NCI-H510A treated with DMSO at 0.1 percent for 48 hours (cell line): ENCODE data around the gene RBFOX2.
A peak's percentile ranks its signal among the peaks of the same experiment; 100 is the strongest.
"Not testable (repeated sequence)": the region's sequence is repeated elsewhere in the genome, so short reads cannot be mapped to it uniquely, and the experiment has no call there.

Experiments
- DNase-seq: peaks from one replicate; lab custom pipeline; 2025; lab: John Stamatoyannopoulos, UW

Gene RBFOX2

DNA sequence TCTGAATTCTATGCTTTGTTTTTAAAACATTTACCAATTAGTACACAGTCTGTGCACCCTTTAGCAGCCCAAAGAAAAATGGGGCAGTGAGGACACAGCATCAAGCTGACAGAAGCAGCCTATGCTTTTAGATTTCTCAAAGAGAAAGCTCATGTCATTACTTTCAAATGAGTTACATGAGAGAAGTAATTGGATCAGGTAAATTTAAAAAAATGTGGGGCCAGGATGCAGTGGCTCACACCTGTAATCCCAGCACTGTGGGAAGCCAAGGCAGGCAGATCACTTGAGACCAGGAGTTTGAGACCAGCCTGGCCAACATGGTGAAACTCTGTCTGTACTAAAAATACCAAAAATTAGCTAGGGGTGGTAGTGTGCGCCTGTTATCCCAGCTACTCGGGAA is 253.3 kb downstream of the RBFOX2 start:
- no peak for DNase-seq

DNA sequence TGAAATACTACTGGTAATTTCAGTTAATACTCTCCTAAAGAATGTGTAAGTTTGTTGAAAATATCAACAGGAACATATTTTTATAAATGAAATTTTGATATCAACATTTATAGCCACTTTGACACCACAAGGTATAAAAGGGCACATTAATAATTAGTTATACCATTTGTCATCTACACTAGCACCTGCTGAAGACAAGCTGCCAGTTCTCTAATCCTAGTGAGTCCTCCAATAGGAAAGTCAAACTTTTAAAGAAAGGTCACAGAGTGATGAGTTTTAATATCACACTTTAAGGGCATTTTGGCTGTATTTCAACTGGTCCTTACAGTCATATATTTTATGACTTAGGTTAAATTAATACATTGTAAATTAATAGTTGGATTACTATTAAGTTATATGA is 258.6 kb downstream of the RBFOX2 start:
- no peak for DNase-seq

DNA sequence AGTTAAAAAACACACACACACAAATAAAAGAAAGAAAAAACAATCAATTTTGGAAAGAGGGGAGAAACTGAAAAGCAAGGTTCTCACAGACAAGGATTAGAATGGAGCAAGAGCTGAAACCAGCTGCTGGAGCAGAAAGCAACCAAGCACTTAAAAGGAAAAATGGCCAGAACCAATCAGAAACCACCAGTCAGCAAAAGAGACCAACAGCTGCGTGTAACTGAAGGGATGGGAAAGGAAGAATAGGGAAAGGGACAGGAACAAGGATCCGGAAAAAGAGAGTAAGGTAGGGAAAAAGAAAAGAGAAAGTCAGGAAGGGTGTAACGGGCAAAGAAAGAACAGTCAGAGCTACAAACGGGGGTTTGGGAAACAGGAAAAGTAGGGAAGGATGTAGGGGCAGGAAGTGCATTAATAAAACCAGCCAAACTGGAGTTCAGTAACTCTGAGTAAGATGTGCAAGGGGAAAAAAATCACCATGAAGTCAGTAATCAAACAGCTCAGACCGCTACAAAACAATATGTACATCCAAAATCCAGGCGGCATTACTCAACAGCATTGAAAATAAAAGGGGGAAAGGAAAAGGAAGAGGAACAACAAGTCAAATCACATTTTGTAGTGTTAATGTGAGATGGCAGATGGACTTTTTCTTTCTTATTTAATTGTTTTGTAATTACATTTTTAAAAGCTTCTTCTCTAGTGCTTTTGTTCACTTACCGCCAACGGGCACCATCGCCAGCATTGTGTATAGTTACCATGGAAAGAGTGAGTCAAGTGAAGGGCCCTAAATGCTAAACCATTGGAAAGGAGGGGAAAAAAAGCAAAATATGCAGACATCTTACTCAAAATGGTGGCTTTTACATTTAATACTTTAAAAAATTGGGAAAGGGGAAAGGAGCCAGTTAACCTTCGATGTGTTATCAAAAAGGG is 261.7 kb downstream of the RBFOX2 start:
- DNase-seq = peak; percentile 36

DNA sequence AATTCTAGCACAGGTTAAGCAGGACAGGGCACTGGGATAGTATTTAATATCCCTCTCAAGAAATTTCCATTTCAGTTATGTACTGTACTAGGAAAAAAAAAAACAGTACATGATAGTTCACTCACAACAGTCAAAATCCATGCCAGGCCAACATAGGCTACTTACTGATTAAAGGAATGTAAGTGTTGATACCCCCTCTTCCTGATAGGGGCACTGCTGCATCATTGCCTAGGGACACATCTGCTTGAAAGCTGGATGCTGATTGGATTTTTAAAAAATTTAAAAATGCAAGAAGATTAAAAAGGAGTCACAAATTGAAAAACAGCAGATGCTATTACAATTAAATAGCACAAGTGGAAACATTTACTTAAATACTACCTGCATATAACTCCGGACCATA is 267.6 kb downstream of the RBFOX2 start:
- no peak for DNase-seq

DNA sequence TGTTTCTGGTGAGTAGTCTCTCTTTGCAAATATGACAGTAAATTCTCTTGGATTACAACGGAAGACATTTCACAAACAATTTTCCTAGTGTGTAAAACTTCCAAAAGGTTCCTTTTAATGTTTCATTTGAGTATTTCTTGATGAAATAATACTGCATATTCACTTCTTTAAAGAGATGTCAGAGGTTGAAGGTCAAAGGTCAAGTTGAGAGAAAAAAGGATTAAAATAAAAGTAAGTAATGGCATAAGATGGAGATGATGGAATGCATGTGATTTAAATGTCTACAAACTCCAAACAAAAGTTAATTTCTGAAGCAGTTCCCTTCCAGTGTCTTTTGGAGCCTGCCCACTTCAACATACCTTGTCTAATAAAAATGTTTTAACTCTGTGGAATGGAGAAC is 270.2 kb downstream of the RBFOX2 start:
- DNase-seq = no peak

DNA sequence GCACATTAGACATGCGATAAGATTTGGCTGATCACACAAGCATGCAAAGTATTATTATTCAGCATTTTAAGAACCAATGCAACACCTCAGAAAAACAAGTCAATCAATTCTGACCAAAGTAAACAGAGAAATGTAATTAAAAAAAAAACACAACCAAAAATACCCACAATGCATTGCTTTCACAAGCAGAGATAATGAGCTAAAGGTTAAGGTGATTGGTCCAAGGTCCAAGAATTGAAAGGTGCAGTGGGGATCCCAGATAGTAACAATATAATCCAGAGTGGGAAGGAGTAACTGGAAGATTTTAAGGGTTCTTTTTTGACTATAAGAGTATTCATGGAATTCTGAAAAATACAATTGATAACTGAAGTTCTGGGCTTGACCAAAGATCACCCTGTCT is 271.9 kb downstream of the RBFOX2 start:
- no peak for DNase-seq

DNA sequence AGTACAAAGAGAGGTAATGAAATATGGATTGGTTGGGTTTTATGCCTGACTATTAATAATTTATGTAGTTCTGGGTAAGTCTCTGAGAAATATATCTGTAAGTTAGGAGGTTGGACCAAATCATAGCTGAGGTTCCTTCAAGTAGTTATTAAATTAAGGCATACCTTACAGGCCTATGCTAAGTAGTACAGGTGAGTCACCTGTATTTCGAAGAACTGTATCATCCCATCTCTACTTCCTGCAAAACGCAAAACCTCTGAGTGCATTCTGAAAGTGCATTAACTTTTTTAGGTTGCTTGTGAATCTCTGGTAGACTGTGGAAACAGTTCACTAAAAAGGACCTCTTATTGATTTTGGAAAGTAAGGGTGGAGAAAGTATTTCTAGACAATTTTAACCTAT is 273.9 kb downstream of the RBFOX2 start:
- DNase-seq = no peak

DNA sequence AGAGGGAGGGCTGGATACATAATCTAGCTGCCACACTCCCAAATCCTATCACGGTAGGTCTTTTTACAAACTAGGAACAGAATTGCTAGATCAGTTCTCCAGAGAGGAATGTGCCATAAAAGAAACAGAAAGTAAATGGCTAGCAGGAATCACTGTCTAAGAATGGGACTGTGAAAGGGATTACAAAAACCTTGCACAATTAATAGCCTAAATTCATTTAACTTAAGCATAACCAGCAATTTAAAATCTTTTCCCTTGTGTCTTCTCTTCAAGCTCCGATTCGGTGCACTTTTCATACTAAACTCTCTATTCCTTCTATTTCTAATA is 275.8 kb downstream of the RBFOX2 start:
- DNase-seq = no peak

DNA sequence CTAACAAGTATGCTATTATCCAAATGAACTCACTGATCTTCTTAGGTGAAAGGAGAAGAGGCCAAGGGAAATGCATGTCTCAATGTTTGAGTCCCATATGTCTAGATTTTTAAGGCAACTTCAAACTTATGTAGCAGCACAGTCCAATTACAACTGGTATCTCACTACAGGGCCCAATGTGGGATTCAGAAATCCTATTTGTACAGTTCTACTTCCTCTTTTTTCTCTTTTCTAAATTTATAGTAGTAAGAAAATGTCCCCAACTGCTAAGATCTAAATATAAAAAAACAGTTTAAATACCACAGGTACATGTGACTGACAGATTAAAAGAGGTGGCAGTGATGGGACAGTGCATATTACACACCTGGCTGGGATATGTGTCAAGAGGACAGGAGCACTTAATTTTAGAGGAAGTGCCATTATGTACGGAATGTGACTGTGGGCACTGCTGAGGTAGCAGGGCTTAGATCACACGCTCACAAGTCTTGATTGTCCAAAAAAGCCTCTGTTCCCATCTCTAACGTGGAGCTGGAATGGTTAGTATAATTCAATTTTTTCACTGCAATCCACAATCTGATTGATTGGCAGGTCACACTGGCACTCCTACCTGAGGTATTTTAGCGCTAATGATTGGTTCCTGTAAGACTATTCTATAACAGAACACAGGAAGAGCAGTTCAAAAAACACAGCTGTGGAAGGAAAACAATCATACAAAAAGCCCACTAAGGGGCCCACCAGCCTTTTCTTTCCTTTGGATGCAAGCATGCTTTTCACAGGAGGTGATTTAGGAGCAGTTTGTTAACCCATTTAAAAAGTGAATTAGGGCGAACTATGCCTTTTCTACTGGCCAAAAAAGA is 276.4 kb downstream of the RBFOX2 start:
- DNase-seq = no peak

DNA sequence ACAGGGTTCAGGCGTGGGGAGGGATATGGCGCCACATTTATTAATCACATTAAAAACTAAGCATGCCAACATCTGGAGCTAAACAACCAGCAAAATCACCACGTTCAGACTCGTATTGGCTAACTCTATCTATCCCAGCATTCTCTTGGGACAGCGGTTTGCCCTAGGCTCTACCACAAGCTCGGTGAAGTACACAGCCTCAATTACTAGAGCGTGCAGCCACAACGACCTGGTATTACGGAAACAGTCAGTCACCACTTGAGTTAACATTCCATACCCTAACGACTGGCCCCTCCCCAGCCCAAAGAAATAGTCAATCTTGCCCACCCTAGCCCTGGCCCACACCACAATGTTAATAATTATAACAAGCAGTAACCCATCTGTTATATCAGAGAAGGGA is 278.8 kb downstream of the RBFOX2 start:
- DNase-seq = no peak

DNA sequence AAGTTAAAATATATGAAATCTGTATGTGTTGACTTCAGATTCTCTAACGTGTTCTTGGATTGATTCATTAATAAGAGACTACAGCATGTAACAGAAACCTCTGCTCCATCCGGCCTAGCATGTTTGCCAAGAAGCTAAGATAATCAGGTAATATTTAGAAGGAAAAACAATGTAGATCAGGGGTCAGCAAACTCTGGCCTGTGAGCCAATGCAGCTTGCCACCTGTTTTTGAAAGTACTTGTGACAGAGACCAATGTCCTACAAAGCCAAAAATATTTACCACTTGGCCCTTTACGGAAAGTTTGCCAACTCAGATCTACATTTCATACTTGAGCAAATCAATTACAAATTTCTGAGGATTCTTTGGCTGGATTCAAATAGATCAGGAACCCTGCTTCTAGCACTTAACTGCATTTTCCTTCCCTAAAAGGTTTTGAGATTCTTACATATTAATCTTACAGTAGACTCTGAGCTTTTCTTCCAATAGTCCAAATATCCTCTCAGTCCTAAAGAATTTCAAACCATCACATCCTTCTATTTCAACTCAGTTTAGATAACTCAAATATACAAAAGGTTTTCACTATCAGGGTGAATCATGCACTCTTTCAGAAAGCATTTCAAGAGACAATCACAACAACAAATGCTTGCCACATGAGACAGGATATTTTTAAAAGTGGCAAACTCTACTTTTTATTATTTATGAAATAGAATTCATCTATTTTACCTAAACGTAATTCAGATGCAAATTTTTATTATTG is 281.5 kb downstream of the RBFOX2 start:
- no peak for DNase-seq

DNA sequence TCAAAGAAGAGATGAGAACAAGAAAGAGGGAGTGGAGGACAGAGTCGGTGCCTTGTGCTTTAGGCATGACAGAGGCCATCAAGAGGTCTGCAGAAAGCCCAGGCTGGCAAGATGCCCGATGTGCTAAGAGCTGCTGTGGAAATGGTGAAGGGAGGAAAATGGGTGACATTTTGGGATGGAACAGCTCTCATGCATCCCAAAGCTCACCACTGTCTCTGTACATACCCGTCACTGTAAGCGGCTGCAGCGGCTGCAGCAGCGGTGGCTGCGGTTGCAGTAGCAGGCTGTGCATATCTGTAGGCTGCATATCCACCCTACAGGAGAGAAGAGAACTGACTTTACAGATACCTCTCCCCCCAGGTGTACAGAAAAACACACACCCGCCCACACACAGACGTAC is 282.4 kb downstream of the RBFOX2 start:
- no peak for DNase-seq

DNA sequence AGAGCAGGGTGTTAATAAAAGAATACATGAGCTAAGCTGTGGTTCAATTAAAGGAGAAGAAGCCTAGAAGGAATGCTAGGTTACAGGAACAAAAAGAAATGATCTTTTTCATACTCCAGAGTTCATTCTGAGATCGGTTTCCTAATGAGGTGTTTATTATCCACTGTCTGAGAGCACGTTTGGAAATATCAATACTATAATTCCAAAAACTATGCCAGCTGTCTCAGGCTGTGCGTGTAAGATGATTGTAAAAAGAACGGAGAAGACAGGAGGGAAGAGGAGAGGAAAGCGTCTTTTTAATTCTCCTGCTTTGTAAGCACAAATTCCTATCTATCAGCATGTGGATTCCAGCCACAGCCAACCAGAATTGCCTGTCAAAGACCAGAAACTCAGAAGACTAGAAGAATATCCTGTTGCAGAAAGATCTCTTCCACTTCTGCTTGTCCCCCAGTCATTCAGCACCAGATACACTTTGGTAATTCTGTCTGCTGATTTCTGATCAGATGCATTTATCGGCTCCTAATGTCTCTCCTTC is 285.2 kb downstream of the RBFOX2 start:
- DNase-seq = no peak

DNA sequence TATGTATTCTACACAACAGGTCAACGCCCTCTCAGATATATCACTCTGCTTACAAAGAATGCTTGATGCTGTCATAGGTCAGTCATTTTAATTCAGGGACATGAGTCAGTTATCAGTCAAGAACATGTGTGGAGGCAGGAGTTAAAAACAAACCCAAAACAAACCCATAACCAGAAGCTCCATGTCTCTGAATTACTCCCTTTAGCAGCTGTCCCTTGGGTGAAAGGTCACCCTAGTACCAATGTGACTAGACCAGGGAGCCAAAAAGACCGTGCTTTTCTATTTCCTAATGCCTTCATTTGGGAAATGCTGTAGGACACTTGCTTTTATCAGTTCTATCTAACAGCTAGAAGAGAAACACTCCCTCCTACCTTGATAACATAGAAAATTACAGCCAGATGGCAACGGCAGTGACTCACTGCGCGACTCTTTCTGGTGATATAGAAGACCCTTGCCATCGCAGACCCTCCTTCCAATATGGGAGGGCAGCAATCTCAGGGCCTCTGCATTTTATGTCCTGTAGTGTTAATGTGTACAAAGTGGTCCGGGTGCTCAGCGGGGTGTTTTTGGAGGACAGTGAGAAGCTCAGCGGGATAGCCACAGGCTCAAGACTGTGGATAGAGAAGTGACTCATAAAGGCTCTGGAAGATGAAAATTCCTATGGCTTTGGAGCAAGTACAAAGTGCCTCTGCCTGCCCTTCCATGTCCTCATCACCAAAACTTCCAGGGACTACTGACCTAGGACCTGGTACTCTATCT is 286.1 kb downstream of the RBFOX2 start:
- DNase-seq = no peak

DNA sequence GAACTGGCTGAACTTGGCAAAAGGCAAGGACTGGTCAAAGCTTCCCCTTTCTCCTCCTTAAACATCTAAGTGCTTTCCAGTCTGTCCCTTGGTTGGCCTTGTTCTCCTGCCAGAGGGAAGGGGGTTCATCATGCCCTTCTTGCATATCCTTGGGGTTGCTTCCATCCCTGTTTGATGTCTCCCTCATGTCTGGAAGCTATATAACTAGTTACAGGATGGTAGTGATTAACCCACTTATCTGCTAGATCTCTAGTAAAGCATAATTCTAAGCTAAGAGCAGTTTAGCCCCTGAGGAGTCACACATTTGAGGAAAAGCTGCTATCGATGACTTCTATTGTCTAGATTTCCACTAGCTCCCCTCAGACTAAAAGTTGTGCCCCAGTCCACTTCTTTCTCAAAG is 288.0 kb downstream of the RBFOX2 start:
- no peak for DNase-seq

DNA sequence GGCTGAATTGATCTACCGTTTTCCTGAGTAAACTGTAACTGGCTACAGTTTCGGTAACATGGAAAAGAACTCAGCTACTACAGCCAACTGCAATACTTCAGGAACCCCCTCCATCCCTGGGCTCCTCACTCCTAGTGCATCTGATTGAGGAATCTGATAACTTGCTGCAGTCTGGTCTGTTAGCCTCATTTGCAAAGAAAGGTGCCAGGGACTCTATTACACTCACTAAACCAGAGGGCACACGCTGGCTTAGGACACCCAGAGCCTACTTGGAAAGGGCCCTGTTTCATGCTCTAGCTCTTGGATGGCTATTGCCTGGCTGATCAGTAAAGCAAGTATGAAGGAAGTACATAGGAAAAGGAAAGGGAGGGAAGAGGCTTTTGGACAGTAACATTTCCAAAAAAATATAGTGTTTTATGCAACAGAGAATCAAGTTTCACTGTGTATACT is 288.7 kb downstream of the RBFOX2 start:
- DNase-seq = no peak

DNA sequence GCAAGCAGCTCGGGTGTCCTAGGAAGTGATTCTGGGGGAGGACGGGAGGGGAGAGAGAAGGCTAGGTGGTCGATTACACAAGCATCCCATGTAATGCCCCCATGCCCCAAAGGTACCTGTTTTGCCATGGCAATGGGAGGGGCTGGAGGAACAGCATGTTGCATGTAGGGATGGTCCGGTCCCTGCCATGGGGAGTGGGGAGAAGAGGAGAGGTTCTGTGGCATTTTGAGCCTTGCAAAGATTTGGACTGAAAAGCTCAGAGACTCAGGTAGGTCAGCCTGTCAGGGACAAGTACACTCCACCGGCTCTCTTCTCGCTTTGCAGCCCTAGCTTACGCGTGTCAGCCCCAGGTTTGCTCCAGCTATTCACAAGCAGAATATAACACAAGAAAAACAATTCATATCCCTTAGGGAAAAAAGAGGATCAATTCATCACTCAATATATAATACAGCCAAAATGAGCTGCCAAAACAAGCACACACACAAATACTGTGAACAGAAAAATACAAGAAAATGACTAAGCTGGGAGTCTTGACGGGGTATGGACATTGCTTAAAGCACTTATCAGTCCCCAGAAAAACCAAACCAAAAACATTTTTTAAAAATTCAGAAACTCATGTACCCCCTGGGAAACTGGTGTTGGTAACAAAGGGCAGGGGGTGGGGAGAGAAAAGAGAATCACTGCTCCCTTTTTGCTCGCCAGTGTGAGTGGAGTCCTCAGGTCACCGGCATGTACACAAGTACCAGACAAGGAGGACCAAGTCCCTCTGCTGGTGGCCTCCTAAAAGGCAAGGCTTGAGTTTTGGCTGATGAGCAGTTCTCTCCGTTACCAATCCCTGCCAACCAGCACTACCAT is 289.3 kb downstream of the RBFOX2 start:
- DNase-seq = no peak

DNA sequence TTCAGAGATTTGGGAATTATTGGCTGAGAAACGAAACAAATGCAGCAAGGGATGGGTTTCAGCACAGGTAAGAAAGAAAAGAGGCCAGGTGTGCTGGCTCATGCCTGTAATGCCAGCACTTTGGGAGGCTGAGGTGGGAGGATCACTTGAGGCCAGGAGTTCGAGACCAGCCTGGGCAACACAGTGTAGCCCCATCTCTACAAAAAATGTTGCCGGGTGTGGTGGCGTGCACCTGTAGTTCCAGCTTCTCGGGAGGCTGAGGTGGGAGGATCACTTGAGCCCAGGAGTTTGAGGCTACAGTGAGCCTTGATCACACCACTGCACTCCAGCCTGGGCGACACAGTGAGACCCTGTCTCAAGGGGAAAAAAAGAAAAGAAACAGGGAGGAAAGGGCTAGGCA is 290.7 kb downstream of the RBFOX2 start:
- not testable (repeated sequence) for DNase-seq

DNA sequence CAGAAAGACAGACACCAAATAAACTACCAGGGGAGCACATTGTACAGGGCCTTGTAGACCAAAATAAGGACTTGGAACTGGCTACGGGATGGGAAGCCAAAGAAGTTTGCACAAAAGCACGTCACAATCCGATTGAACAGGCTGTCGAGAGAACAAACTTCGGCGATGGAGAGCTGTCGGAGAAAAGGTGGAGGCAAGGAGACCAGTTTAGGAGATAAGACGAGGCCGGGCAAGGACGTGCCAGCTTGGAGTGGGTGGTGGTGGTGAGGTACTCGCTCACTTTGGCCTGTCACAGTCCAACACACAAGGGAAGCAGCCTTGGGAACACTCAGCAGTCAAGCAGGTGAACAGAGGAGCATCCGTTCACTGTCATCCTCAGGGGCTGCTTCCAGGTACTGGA is 291.9 kb downstream of the RBFOX2 start:
- no peak for DNase-seq

DNA sequence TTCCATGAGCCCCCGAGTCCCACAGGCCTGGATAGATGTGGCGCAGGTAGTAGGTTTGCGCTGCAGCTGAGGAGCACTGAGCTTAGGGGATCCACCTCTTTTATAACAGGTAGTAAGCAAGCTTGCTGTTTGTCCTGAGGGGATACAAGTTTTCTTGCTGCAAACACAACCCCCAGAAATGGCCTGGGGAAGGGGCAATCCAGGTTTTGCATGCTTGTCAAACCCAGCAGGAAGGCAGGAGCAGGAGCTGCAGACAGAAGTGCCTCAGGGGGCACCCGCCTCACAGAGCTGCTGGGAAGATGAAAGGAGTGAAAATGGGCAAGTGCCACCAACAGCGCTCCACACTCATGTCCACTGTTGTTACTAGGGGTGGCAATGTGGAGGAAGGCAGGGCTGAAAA is 292.5 kb downstream of the RBFOX2 start:
- no peak for DNase-seq

DNA sequence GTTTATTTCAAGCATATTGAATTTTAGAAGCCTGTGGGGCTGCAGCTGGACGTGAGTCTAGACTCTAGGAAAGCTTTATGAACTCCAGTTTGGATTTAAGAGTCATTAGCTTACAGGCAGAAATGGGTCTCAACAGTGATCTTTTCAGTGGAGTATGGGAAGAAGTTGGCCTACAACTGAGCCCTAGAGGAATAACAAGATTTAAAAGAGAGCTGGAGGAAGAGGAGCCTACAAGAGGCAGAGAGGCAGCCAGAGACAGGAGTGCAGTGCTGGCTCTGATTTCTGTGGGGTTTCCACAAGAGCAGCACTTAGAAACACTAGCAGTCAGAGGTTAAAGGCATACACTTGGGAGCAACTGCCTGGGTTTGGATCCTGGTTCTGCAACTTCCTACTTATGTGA is 293.1 kb downstream of the RBFOX2 start:
- DNase-seq = no peak
